ENCODE results near the gene ABCA1.

ABCA1 gene

DNA sequence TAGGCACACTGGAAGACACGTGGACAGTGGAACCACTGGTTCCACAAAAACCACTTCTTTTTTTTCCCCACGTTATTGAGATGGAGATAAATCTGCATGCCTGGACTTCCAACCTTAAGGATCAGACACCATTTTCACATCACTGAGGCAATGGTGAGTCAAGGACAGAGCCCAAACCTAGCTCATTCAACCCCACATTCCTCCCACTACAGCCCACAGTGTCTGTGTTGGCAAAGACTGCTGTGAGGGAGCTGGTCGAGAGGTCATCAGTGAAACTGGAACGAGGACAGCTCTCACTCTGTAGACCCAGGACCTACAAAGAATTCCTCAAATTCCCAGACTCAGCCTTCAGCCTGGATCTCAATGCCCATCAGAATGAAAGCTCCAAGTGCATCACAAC, 74.8 kb downstream of the ABCA1 start:
- Histone ChIP-seq H3K4me3 (no peak overlapping the region), H3K27ac (no peak overlapping the region), H3K27me3 (no peaks in the 10 kb centered on the region), H3K9me3 (no peaks in the 10 kb centered on the region), H3K36me3 (peaks cover 17 to 51% (median 25%) of the 10 kb centered on the region in 3 donors), H3K4me1 (peaks cover 0 to 43% (median 3%) of the 10 kb centered on the region in 4 donors)
- TF ChIP-seq, protein P1, sequence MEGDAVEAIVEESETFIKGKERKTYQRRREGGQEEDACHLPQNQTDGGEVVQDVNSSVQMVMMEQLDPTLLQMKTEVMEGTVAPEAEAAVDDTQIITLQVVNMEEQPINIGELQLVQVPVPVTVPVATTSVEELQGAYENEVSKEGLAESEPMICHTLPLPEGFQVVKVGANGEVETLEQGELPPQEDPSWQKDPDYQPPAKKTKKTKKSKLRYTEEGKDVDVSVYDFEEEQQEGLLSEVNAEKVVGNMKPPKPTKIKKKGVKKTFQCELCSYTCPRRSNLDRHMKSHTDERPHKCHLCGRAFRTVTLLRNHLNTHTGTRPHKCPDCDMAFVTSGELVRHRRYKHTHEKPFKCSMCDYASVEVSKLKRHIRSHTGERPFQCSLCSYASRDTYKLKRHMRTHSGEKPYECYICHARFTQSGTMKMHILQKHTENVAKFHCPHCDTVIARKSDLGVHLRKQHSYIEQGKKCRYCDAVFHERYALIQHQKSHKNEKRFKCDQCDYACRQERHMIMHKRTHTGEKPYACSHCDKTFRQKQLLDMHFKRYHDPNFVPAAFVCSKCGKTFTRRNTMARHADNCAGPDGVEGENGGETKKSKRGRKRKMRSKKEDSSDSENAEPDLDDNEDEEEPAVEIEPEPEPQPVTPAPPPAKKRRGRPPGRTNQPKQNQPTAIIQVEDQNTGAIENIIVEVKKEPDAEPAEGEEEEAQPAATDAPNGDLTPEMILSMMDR (IDR thresholded peaks at IDR 0.05), result no peak
- intact Hi-C loops (cut with DNase I; ENCODE audit: low total_unique reads), result no loop called here
- no peak for DNase-seq

DNA sequence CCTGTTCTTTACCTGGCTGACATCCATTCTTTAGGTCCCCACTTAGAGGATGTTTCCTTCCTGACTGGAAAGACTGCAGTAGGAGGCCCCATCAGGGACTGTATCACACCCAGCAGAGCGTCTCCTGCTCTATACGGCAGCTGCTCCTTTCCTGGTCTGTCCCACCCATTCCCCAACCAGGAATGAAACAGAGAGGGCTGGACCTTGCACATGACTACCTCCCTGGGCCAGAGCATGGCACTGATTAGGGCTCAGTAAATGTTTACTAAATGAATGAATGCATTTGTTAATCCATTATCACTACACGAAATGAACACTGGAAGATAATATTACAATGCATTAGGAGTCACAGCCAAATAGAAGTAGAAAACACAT, 76.4 kb downstream of the ABCA1 start:
- peaks cover 0 to 27% (median 2%) of the 10 kb centered on the region in 4 donors for H3K4me1 ChIP-seq
- no peak overlapping the region for H3K27ac ChIP-seq
- H3K9me3 ChIP-seq, result no peaks in the 10 kb centered on the region
- H3K4me3 ChIP-seq, result no peak overlapping the region
- DNase-seq, result no peak
- intact Hi-C loops (cut with DNase I; ENCODE audit: low total_unique reads), result no loop called here
- H3K27me3 ChIP-seq, result no peaks in the 10 kb centered on the region
- TF ChIP-seq, protein P1 (IDR thresholded peaks at IDR 0.05), result no peak
- H3K36me3 ChIP-seq, result peaks cover 10 to 35% (median 17%) of the 10 kb centered on the region in 3 donors

DNA sequence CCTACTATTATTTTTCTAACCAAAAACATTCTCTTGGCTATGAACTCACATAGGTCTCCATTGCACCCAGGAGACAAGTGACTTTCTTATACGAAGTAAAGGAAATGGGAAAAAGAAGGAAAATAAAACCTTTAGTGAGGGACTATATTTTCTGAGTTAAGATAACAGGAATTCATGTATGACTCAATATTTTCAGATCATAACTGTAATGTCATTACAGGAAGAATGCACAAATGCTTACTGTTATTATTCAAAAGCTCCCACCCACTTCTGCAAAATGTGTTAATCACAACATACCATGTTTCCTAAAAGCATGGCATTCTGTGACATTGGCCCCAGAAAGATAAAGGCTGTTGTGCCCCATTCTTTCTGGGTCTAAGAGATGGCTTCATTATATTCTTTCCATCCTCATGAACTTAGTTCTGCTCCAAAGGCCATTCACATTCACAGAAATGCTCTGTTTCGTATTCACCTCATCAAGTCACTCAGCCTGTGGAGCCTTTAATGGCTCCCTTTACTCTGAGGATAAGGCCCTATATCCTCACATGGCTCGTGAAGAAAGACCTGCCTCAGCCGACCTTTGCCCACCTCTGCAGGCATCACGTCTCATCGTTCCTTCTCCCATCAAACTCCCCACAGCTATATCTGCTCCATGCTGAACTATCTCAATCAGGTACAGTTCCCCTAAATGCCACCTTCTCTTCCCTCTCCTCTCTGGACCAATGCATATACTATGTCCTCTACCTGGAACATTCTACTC, 77.0 kb downstream of the ABCA1 start:
- Histone ChIP-seq H3K4me1 (peaks cover 0 to 22% (median 0%) of the 10 kb centered on the region in 4 donors), H3K4me3 (no peak overlapping the region), H3K36me3 (peaks cover 10 to 30% (median 15%) of the 10 kb centered on the region in 3 donors), H3K27me3 (no peaks in the 10 kb centered on the region), H3K27ac (no peak overlapping the region), H3K9me3 (no peaks in the 10 kb centered on the region)
- TF ChIP-seq, protein P1 (IDR thresholded peaks at IDR 0.05), result no peak
- intact Hi-C loops (cut with DNase I; ENCODE audit: low total_unique reads), result no loop called here
- DNase-seq, result no peak

DNA sequence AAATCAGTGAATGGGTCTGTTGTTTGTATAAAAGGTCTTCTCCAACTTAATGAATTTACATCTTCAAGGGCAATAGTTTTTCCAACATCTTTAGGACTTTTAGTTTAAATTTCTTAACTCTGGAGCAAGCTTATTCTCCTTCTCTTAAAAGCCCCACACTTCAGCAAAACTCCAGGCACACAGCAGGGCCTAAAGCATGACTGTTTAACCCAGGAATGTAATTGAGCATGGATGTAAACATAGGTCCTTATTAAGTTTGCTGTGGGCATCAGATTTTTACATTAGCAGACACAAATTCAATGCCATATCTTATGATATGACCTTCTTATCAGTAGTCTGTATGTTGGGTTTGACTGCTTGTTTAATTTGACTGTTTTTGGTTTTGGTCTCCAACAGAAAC, 78.9 kb downstream of the ABCA1 start:
- DNase-seq, result no peak
- Histone ChIP-seq H3K4me1 (peaks cover 0 to 20% (median 0%) of the 10 kb centered on the region in 4 donors), H3K27me3 (no peaks in the 10 kb centered on the region), H3K36me3 (peaks cover 11 to 24% (median 14%) of the 10 kb centered on the region in 3 donors), H3K27ac (no peak overlapping the region), H3K4me3 (no peak overlapping the region), H3K9me3 (no peaks in the 10 kb centered on the region)
- TF ChIP-seq, protein P1 (IDR thresholded peaks at IDR 0.05), result no peak
- intact Hi-C loops (cut with DNase I; ENCODE audit: low total_unique reads), result no loop called here

DNA sequence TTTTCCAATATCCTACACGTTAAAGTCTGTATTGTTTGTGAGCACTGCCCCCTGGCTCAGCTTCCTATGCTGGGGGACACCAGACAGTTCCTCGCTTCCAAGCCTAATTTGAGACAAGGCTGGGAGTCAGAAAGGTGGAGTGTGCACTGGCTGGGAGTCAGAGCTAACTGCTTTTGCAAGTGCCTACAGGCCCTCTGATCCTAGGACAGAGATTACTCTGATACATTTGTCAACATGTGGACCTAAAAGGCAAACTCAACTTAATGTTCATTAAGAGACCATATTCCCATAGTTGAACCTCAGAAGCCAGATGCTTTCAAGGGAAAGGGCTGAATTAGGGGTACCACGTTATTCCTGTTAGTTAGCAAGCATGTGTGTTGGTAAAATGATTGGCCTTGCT, 83.2 kb downstream of the ABCA1 start:
- Histone ChIP-seq H3K36me3 (peaks cover 37 to 53% (median 40%) of the 10 kb centered on the region in 3 donors), H3K27ac (no peak overlapping the region), H3K4me1 (peaks cover 0 to under 1% (median 0%) of the 10 kb centered on the region in 4 donors), H3K27me3 (no peaks in the 10 kb centered on the region), H3K9me3 (no peaks in the 10 kb centered on the region), H3K4me3 (no peak overlapping the region)
- TF ChIP-seq, protein P1 (IDR thresholded peaks at IDR 0.05), result no peak
- intact Hi-C loops (cut with DNase I; ENCODE audit: low total_unique reads), result no loop called here
- no peak for DNase-seq
